ENCODE results near the gene SAP30BP. TPM values are rescaled to one million over a fixed set of nuclear protein-coding genes. Genes with fewer than 3 reads are reported as not detected.

Gene SAP30BP
- total and polyA plus RNA-seq, 8 donors, result 22.4 to 106 (median 37.7) TPM

- ATAC-seq (no peak), DNase-seq (peak in 1 of 6 donors; percentile 67), FAIRE-seq (no peak)
- peaks cover 9 to 11% (median 11%) of the 10 kb centered on the region in 3 donors for H3K4me1 ChIP-seq
- no peaks in the 10 kb centered on the region for H3K36me3 ChIP-seq
- no peaks in the 10 kb centered on the region for H3K9me3 ChIP-seq
- no peak overlapping the region for H3K4me3 ChIP-seq
- no peaks in the 10 kb centered on the region for H3K27me3 ChIP-seq
- no peak overlapping the region for H3K27ac ChIP-seq
- intact Hi-C loops (cut with DNase I), result loop anchor here in 1 of 3 donors (5.0 kb wide), 1 partner anchor 123 kb away; no protein-coding TSS in a partner anchor
- no peak for TF ChIP-seq CTCF (IDR thresholded peaks at IDR 0.05)
- 81 to 83% methylated on average over 14 of the region's 14 CpGs for WGBS, 2 donors
Observed at GRCh38 chr17:75629157-75629556, 38.0 kb upstream of the SAP30BP start.

- DNase-seq (peak in 2 of 6 donors; percentile 24 to 65), FAIRE-seq (no peak), ATAC-seq (no peak)
- Histone ChIP-seq H3K9me3 (no peaks in the 10 kb centered on the region), H3K27me3 (no peaks in the 10 kb centered on the region), H3K27ac (no peak overlapping the region), H3K4me1 (peaks cover 13 to 14% (median 14%) of the 10 kb centered on the region in 3 donors), H3K36me3 (no peaks in the 10 kb centered on the region), H3K4me3 (no peak overlapping the region)
- intact Hi-C loops (cut with DNase I), result loop anchor here in 1 of 3 donors (5.0 kb wide), 1 partner anchor 117 kb away; no protein-coding TSS in a partner anchor
- no peak for TF ChIP-seq CTCF (IDR thresholded peaks at IDR 0.05)
- WGBS, 2 donors, result 84 to 89% methylated on average over 25 to 26 of the region's 26 CpGs
Observed at GRCh38 chr17:75630071-75630917, 36.8 kb upstream of the SAP30BP start.

- no peak for TF ChIP-seq CTCF (IDR thresholded peaks at IDR 0.05)
- Histone ChIP-seq H3K9me3 (no peaks in the 10 kb centered on the region), H3K27me3 (no peaks in the 10 kb centered on the region), H3K4me1 (peaks cover 13 to 14% (median 14%) of the 10 kb centered on the region in 3 donors), H3K4me3 (no peak overlapping the region), H3K36me3 (no peaks in the 10 kb centered on the region), H3K27ac (no peak overlapping the region)
- intact Hi-C loops (cut with DNase I), result loop anchor here in 1 of 3 donors (5.0 kb wide), 1 partner anchor 116 kb away; no protein-coding TSS in a partner anchor
- FAIRE-seq, result no peak
- 89 to 92% methylated on average over 27 of the region's 27 CpGs for WGBS, 2 donors
- no peak for ATAC-seq
- peak in 3 of 6 donors; percentile 50 to 72 (median 60) for DNase-seq
Observed at GRCh38 chr17:75631353-75631752, 35.8 kb upstream of the SAP30BP start.

- ATAC-seq (no peak), FAIRE-seq (no peak), DNase-seq (peak in 2 of 6 donors; percentile 35 to 60)
- Histone ChIP-seq H3K9me3 (no peaks in the 10 kb centered on the region), H3K4me1 (peaks cover 13 to 14% (median 14%) of the 10 kb centered on the region in 3 donors), H3K36me3 (no peaks in the 10 kb centered on the region), H3K27ac (no peak overlapping the region), H3K4me3 (no peak overlapping the region), H3K27me3 (no peaks in the 10 kb centered on the region)
- no peak for TF ChIP-seq CTCF (IDR thresholded peaks at IDR 0.05)
- intact Hi-C loops (cut with DNase I), result loop anchor here in 1 of 3 donors (5.0 kb wide), 1 partner anchor 115 kb away; no protein-coding TSS in a partner anchor
- WGBS, 2 donors, result 70 to 72% methylated on average over 12 of the region's 12 CpGs
Observed at GRCh38 chr17:75632428-75632827, 34.7 kb upstream of the SAP30BP start.
